Activated CD4-positive, alpha-beta T cell treated with anti-CD3 and anti-CD28 coated beads, Interleukin-2, amount 10 ng/mL, durations not matched to agents 7 days and 5 days (primary cell): ENCODE data around the gene CROCC. TPM values are rescaled to one million over a fixed set of nuclear protein-coding genes. Genes with fewer than 3 reads are reported as not detected.
A peak's percentile ranks its signal among the peaks of the same experiment; 100 is the strongest.
"Not testable (repeated sequence)": the region's sequence is repeated elsewhere in the genome, so short reads cannot be mapped to it uniquely, and the experiment has no call there.

ENCODE experiments used
- CTCF ChIA-PET: fragments of 350-600 bp; sonication (Branson Sonifier 250); formaldehyde crosslinking; loops from one replicate; lab custom pipeline; 2021; ENCODE audit warnings: antibody characterized with exemption; lab: Charles Lee
- POLR2A ChIA-PET: fragments of 350-600 bp; sonication (Branson Sonifier 250); formaldehyde crosslinking; loops from one replicate; lab custom pipeline; 2021; ENCODE audit warnings: antibody characterized with exemption; lab: Charles Lee
- DNase-seq: peaks from one replicate; pipeline ENCODE4 v3.0.0-alpha.2; 2020
- H3K27ac Mint-ChIP-seq: one replicate; pipeline ENCODE4 v1.8.0; 2021; ENCODE audit warnings: mild to moderate bottlenecking, moderate library complexity, mixed read lengths
- H3K27me3 Mint-ChIP-seq: one replicate; pipeline ENCODE4 v1.8.0; 2021; ENCODE audit warnings: mixed read lengths
- H3K36me3 Mint-ChIP-seq: one replicate; pipeline ENCODE4 v1.8.0; 2021; ENCODE audit warnings: low read depth, mixed read lengths
- H3K4me1 Mint-ChIP-seq: one replicate; pipeline ENCODE4 v1.8.0; 2021; ENCODE audit warnings: mixed read lengths
- H3K4me3 Mint-ChIP-seq: one replicate; pipeline ENCODE4 v1.8.0; 2021; ENCODE audit warnings: mild to moderate bottlenecking, moderate library complexity, mixed read lengths
- H3K9me3 Mint-ChIP-seq: one replicate; pipeline ENCODE4 v1.8.0; 2021; ENCODE audit warnings: mixed read lengths
- total RNA-seq, 2 experiments: library from RNA; stranded (reverse); gene quantifications; one replicate each; pipeline ENCODE4 v1.2.3, GENCODE V29; 2021

Gene CROCC
- total RNA-seq, 2 experiments from 2014 or later, result 30.7 to 37.3 TPM

- CTCF ChIA-PET, result interaction anchor here (1.7 kb wide), 2 partner anchors 14 to 100 kb away, joined by 3 to 5 read pairs; no protein-coding TSS in a partner anchor
- POLR2A ChIA-PET, H3K27me3 Mint-ChIP-seq, H3K4me3 Mint-ChIP-seq, DNase-seq, H3K36me3 Mint-ChIP-seq, H3K9me3 Mint-ChIP-seq, H3K4me1 Mint-ChIP-seq, H3K27ac Mint-ChIP-seq: not testable (repeated sequence)
These were observed 24.5 kb downstream of the CROCC start for GRCh38 chr1:16946185-16946584.

- H3K36me3 Mint-ChIP-seq, result no peaks in the 10 kb centered on the region
- H3K4me1 Mint-ChIP-seq, result no peaks in the 10 kb centered on the region
- H3K9me3 Mint-ChIP-seq, result no peaks in the 10 kb centered on the region
- no peak for DNase-seq
- no peak overlapping the region for H3K4me3 Mint-ChIP-seq
- H3K27ac Mint-ChIP-seq, result no peak overlapping the region
- H3K27me3 Mint-ChIP-seq, result no peaks in the 10 kb centered on the region
- ChIA-PET CTCF (interaction anchor here (1.7 kb wide), 2 partner anchors 14 to 99 kb away, joined by 3 to 5 read pairs; no protein-coding TSS in a partner anchor), POLR2A (no interaction called here)
These were observed 24.9 kb downstream of the CROCC start for GRCh38 chr1:16946646-16947045.

- not testable (repeated sequence) for H3K27me3 Mint-ChIP-seq
- CTCF ChIA-PET, result interaction anchor here (2.3 kb wide), 1 partner anchor 12 kb away, joined by 10 read pairs; no protein-coding TSS in a partner anchor
These were observed 26.7 kb downstream of the CROCC start for GRCh38 chr1:16948282-16948891.

GRCh38 chr1:16949026-16949425 is 27.3 kb downstream of the CROCC start:
- DNase-seq, H3K9me3 Mint-ChIP-seq, POLR2A ChIA-PET, H3K27me3 Mint-ChIP-seq, H3K36me3 Mint-ChIP-seq, H3K4me1 Mint-ChIP-seq, H3K4me3 Mint-ChIP-seq: not testable (repeated sequence)
- H3K27ac Mint-ChIP-seq, result peak overlapping the region; percentile 13
- CTCF ChIA-PET, result interaction anchor here (2.3 kb wide), 1 partner anchor 12 kb away, joined by 10 read pairs; no protein-coding TSS in a partner anchor

More at GRCh38 chr1:16948282-16948891, 26.7 kb downstream of the CROCC start:
- H3K4me1 Mint-ChIP-seq, H3K36me3 Mint-ChIP-seq, H3K4me3 Mint-ChIP-seq, H3K9me3 Mint-ChIP-seq, H3K27ac Mint-ChIP-seq, DNase-seq, POLR2A ChIA-PET: not testable (repeated sequence)

GRCh38 chr1:16952376-16952775 is 30.6 kb downstream of the CROCC start:
- H3K36me3 Mint-ChIP-seq, H3K4me1 Mint-ChIP-seq, H3K4me3 Mint-ChIP-seq, H3K27ac Mint-ChIP-seq, DNase-seq, H3K27me3 Mint-ChIP-seq, POLR2A ChIA-PET, H3K9me3 Mint-ChIP-seq: not testable (repeated sequence)
- CTCF ChIA-PET, result interaction anchor here (0.6 to 2.0 kb wide), 4 partner anchors 9 to 98 kb away, joined by 3 to 12 read pairs (median 3); no protein-coding TSS in a partner anchor

- H3K27me3 Mint-ChIP-seq, result no peaks in the 10 kb centered on the region
- POLR2A ChIA-PET, result no interaction called here
- DNase-seq, result no peak
- no peaks in the 10 kb centered on the region for H3K4me1 Mint-ChIP-seq
- no peak overlapping the region for H3K4me3 Mint-ChIP-seq
- no peaks in the 10 kb centered on the region for H3K36me3 Mint-ChIP-seq
- CTCF ChIA-PET, result no interaction called here
- no peak overlapping the region for H3K27ac Mint-ChIP-seq
- H3K9me3 Mint-ChIP-seq, result no peaks in the 10 kb centered on the region
These were observed 32.8 kb downstream of the CROCC start for GRCh38 chr1:16954579-16954978.

- peaks cover 1% of the 10 kb centered on the region for H3K4me1 Mint-ChIP-seq
- H3K9me3 Mint-ChIP-seq, result no peaks in the 10 kb centered on the region
- H3K27ac Mint-ChIP-seq, result no peak overlapping the region
- no peak overlapping the region for H3K4me3 Mint-ChIP-seq
- no peak for DNase-seq
- ChIA-PET POLR2A (no interaction called here), CTCF (interaction anchor here (0.9 to 1.6 kb wide), 5 partner anchors 10 to 120 kb away, joined by 3 to 7 read pairs (median 4); no protein-coding TSS in a partner anchor)
- no peaks in the 10 kb centered on the region for H3K27me3 Mint-ChIP-seq
- no peaks in the 10 kb centered on the region for H3K36me3 Mint-ChIP-seq
These were observed 33.5 kb downstream of the CROCC start for GRCh38 chr1:16955186-16955585.

- ChIA-PET CTCF (interaction anchor here (1.4 kb wide), 1 partner anchor 89 kb away, joined by 4 read pairs; no protein-coding TSS in a partner anchor), POLR2A (no interaction called here)
- Mint-ChIP-seq H3K36me3 (no peaks in the 10 kb centered on the region), H3K4me1 (peaks cover 12% of the 10 kb centered on the region), H3K27me3 (no peaks in the 10 kb centered on the region), H3K9me3 (no peaks in the 10 kb centered on the region), H3K27ac (no peak overlapping the region), H3K4me3 (no peak overlapping the region)
- DNase-seq, result no peak
These were observed 35.0 kb downstream of the CROCC start for GRCh38 chr1:16956775-16957174.

GRCh38 chr1:16957731-16958130 is 36.0 kb downstream of the CROCC start:
- CTCF ChIA-PET, result no interaction called here
- POLR2A ChIA-PET, result no interaction called here
- no peaks in the 10 kb centered on the region for H3K27me3 Mint-ChIP-seq

GRCh38 chr1:16958475-16958874 is 36.7 kb downstream of the CROCC start:
- Mint-ChIP-seq H3K27me3 (no peaks in the 10 kb centered on the region), H3K9me3 (no peaks in the 10 kb centered on the region), H3K36me3 (no peaks in the 10 kb centered on the region), H3K27ac (no peak overlapping the region), H3K4me1 (peaks cover 13% of the 10 kb centered on the region), H3K4me3 (no peak overlapping the region)
- no peak for DNase-seq
- CTCF ChIA-PET, result no interaction called here
- POLR2A ChIA-PET, result no interaction called here

More at GRCh38 chr1:16957731-16958130, 36.0 kb downstream of the CROCC start:
- Mint-ChIP-seq H3K4me3 (no peak overlapping the region), H3K9me3 (no peaks in the 10 kb centered on the region), H3K36me3 (no peaks in the 10 kb centered on the region), H3K4me1 (peaks cover 13% of the 10 kb centered on the region), H3K27ac (no peak overlapping the region)
- DNase-seq, result no peak

GRCh38 chr1:16960560-16961296 is 39.0 kb downstream of the CROCC start:
- ChIA-PET CTCF (interaction anchor here (0.5 to 2.5 kb wide), 20 partner anchors 9 to 613 kb away, joined by 3 to 12 read pairs (median 4); partner anchors contain the start of gene MFAP2), POLR2A (no interaction called here)
- peak overlapping the region; percentile 80 for H3K27ac Mint-ChIP-seq
- no peaks in the 10 kb centered on the region for H3K36me3 Mint-ChIP-seq
- H3K27me3 Mint-ChIP-seq, result no peaks in the 10 kb centered on the region
- H3K9me3 Mint-ChIP-seq, result no peaks in the 10 kb centered on the region
- peak; percentile 84 for DNase-seq
- H3K4me1 Mint-ChIP-seq, result peaks cover 13% of the 10 kb centered on the region
- peak overlapping the region; percentile 67 for H3K4me3 Mint-ChIP-seq

- Mint-ChIP-seq H3K4me3 (peak overlapping the region; percentile 58), H3K27ac (peak overlapping the region; percentile 54), H3K4me1 (peaks cover 13% of the 10 kb centered on the region), H3K27me3 (no peaks in the 10 kb centered on the region), H3K9me3 (no peaks in the 10 kb centered on the region), H3K36me3 (no peaks in the 10 kb centered on the region)
- ChIA-PET CTCF (interaction anchor here (0.5 to 2.5 kb wide), 17 partner anchors 9 to 614 kb away, joined by 3 to 12 read pairs (median 5); partner anchors contain the start of gene MFAP2), POLR2A (no interaction called here)
- no peak for DNase-seq
These were observed 39.8 kb downstream of the CROCC start for GRCh38 chr1:16961297-16962133.
